CD14-positive monocyte (primary cell): ENCODE data around the gene R3HDM2. TPM values are rescaled to one million over a fixed set of nuclear protein-coding genes. Genes with fewer than 3 reads are reported as not detected.
"Not testable (repeated sequence)": the region's sequence is repeated elsewhere in the genome, so short reads cannot be mapped to it uniquely, and the experiment has no call there.

Source experiments
- DNase-seq, 3 donors: peaks; one replicate each; pipeline ENCODE4 v3.0.0-alpha.2; 2011 to 2022
- H2AFZ ChIP-seq: 2 replicates; pipeline ENCODE4 v1.6.0; 2012; ENCODE audit warnings: mild to moderate bottlenecking, low read depth, low read length, inconsistent platforms; ENCODE audit not compliant: insufficient read depth, poor library complexity, severe bottlenecking
- H3K27ac ChIP-seq, 2 donors: 1 replicate in 1 of 2; 2 replicates in 1 of 2; pipeline ENCODE4 v1.5.1; 2012 to 2013; ENCODE audit warnings: low read length in 2 of 2, control low read depth in 1 of 2, inconsistent platforms in 1 of 2, low read depth in 1 of 2, mild to moderate bottlenecking in 1 of 2
- H3K27me3 ChIP-seq, 2 donors: one replicate each; pipeline versions ENCODE4 v1.6.0 to v1.6.1; 2011 to 2013; ENCODE audit warnings: low read length in 2 of 2; ENCODE audit not compliant: control insufficient read depth in 2 of 2, insufficient read depth in 2 of 2
- H3K36me3 ChIP-seq, 2 donors: replicated peaks in 1 of 2; 1 replicate in 1 of 2; 2 replicates in 1 of 2; pipeline versions ENCODE4 v1.5.1 to v1.6.1; 2012 to 2013; ENCODE audit warnings: low read length in 2 of 2, control low read depth in 1 of 2, inconsistent platforms in 1 of 2, mild to moderate bottlenecking in 1 of 2; ENCODE audit not compliant: insufficient read depth in 2 of 2, control insufficient read depth in 1 of 2
- H3K4me1 ChIP-seq, 2 donors: 1 replicate in 1 of 2; 2 replicates in 1 of 2; pipeline versions ENCODE4 v1.5.1 to v1.6.1; 2012 to 2013; ENCODE audit warnings: low read length in 2 of 2, control low read depth in 1 of 2, inconsistent platforms in 1 of 2, mild to moderate bottlenecking in 1 of 2, moderate library complexity in 1 of 2; ENCODE audit not compliant: insufficient read depth in 2 of 2, control insufficient read depth in 1 of 2
- H3K4me2 ChIP-seq: replicated peaks from 2 replicates; pipeline ENCODE3; 2012; ENCODE audit warnings: low read length, moderate library complexity, mild to moderate bottlenecking; ENCODE audit not compliant: poor library complexity, severe bottlenecking; ENCODE audit errors: extremely low read depth
- H3K4me3 ChIP-seq, 3 experiments: fragments of 200-600 bp in 1 of 3; sonication (generic) in 1 of 3; replicated peaks in 1 of 3; 1 replicate in 2 of 3; 2 replicates in 1 of 3; pipeline ENCODE4 v1.5.1; 2011 to 2013; ENCODE audit warnings: low read length in 3 of 3, mild to moderate bottlenecking in 3 of 3, control low read depth in 2 of 3, low read depth in 2 of 3, inconsistent platforms in 1 of 3, moderate library complexity in 1 of 3
- H3K79me2 ChIP-seq: 2 replicates; pipeline ENCODE4 v1.6.0; 2012; ENCODE audit warnings: mild to moderate bottlenecking, control low read depth, inconsistent platforms, low read length, moderate library complexity; ENCODE audit not compliant: insufficient read depth
- H3K9ac ChIP-seq: 2 replicates; pipeline ENCODE4 v1.6.0; 2017; ENCODE audit warnings: low read length, mild to moderate bottlenecking; ENCODE audit not compliant: insufficient read depth, poor library complexity, severe bottlenecking
- H3K9me3 ChIP-seq, 2 donors: replicated peaks in 1 of 2; 1 replicate in 1 of 2; 2 replicates in 1 of 2; pipeline versions ENCODE4 v1.5.1 to v1.6.1; 2012 to 2013; ENCODE audit warnings: low read length in 2 of 2, control low read depth in 1 of 2; ENCODE audit not compliant: control insufficient read depth in 1 of 2, insufficient read depth in 1 of 2
- H4K20me1 ChIP-seq: 2 replicates; pipeline ENCODE4 v1.6.0; 2012; ENCODE audit warnings: mild to moderate bottlenecking, low read length, control low read depth, moderate library complexity; ENCODE audit not compliant: insufficient read depth
- H3K27ac Mint-ChIP-seq, 7 donors: one replicate each; pipeline ENCODE4 v1.8.0; 2020; ENCODE audit warnings: mild to moderate bottlenecking in 7 of 7, mixed read lengths in 7 of 7, moderate library complexity in 6 of 7, inconsistent platforms in 2 of 7
- H3K27me3 Mint-ChIP-seq, 3 donors: one replicate each; pipeline ENCODE4 v1.8.0; 2021 to 2022; ENCODE audit warnings: low read depth in 3 of 3, mild to moderate bottlenecking in 3 of 3, mixed read lengths in 3 of 3, moderate library complexity in 3 of 3, inconsistent platforms in 1 of 3
- H3K36me3 Mint-ChIP-seq, 2 donors: one replicate each; pipeline ENCODE4 v1.8.0; 2020; ENCODE audit warnings: mixed read lengths in 2 of 2, inconsistent platforms in 1 of 2, mild to moderate bottlenecking in 1 of 2
- H3K4me1 Mint-ChIP-seq: one replicate; pipeline ENCODE4 v1.8.0; 2020; ENCODE audit warnings: mild to moderate bottlenecking, mixed read lengths
- H3K4me3 Mint-ChIP-seq, 2 donors: one replicate each; pipeline ENCODE4 v1.8.0; 2020; ENCODE audit warnings: mild to moderate bottlenecking in 2 of 2, mixed read lengths in 2 of 2, moderate library complexity in 1 of 2
- H3K9me3 Mint-ChIP-seq, 7 donors: one replicate each; pipeline ENCODE4 v1.8.0; 2020 to 2022; ENCODE audit warnings: mixed read lengths in 7 of 7, mild to moderate bottlenecking in 6 of 7, moderate library complexity in 6 of 7, inconsistent platforms in 2 of 7
- WGBS: methylation state at CpG from one replicate; pipeline ENCODE4 v1.1.5; 2013; ENCODE audit warnings: missing lambda C conversion rate; ENCODE audit not compliant: insufficient coverage; 5-methylcytosine and 5-hydroxymethylcytosine counted together
- intact Hi-C, 2 donors: fragments of 100-400 bp; cut with micrococcal nuclease; formaldehyde crosslinking; loops; one replicate each; pipeline versions ENCODE4 v1.15.0 to v1.15.1; 2023
- polyA plus RNA-seq, 3 donors: library from polyadenylated mRNA; depleted of rRNA in 1 of 3; unstranded in 2 of 3; stranded (reverse) in 1 of 3; fragments of 300-500 nt in 2 of 3; fragments of >200 nt in 1 of 3; fragmentation: Illumina TruSeq in 2 of 3; gene quantifications; 1 replicate in 2 of 3; 2 replicates in 1 of 3; pipeline ENCODE4 v1.2.3, GENCODE V29; 2012 to 2021
- TF ChIP-seq, protein P1 (sequence below): fragments of 200-600 bp; IDR thresholded peaks from one replicate; pipeline ENCODE4 v1.8.0; 2022; ENCODE audit warnings: antibody characterized with exemption, mild to moderate bottlenecking

R3HDM2 gene
- polyA plus RNA-seq, 3 donors = 4.2 to 69.4 (median 7.3) TPM

DNA sequence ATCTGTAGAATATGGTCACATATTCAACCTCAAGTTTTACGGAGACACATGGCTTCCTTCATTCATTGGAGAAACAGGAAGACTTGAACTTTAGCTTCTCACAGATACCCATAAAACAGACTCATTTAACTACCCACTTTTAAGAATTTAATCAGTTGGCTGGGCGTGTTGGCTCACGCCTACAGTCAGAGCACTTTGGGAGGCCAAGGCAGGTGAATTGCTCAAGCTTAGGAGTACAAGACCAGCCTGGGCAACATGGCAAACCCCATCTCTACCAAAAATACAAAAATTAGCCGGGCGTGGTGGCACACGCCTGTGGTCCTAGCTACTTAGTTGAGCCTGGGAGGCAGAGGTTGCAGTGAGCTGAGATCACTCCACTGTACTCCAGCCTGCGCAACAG lies 115.2 kb downstream of the R3HDM2 start:
- no peaks in the 10 kb centered on the region for H3K4me1 ChIP-seq
- H2AFZ ChIP-seq = no peak overlapping the region
- no peaks in the 10 kb centered on the region for H3K9me3 Mint-ChIP-seq
- DNase-seq = no peak
- H3K36me3 ChIP-seq = peaks cover 4 to 21% of the 10 kb centered on the region in 2 donors
- peaks cover 21 to 38% of the 10 kb centered on the region in 2 donors for H3K36me3 Mint-ChIP-seq
- H3K4me2 ChIP-seq = no peak overlapping the region
- intact Hi-C loops = no loop called here
- H3K9me3 ChIP-seq = no peaks in the 10 kb centered on the region
- peaks cover 9% of the 10 kb centered on the region for H4K20me1 ChIP-seq
- H3K79me2 ChIP-seq = no peaks in the 10 kb centered on the region
- H3K27ac Mint-ChIP-seq = peak overlapping the region in 3 of 7 donors; percentile 8 to 30 (median 13)
- H3K4me3 Mint-ChIP-seq = no peak overlapping the region
- 97% methylated on average over 6 of the region's 7 CpGs for WGBS
- no peak overlapping the region for H3K9ac ChIP-seq
- no peak overlapping the region for H3K27ac ChIP-seq
- H3K4me3 ChIP-seq = no peak overlapping the region
- peaks cover 0 to 2% (median 0%) of the 10 kb centered on the region in 3 donors for H3K27me3 Mint-ChIP-seq
- TF ChIP-seq, protein P1, sequence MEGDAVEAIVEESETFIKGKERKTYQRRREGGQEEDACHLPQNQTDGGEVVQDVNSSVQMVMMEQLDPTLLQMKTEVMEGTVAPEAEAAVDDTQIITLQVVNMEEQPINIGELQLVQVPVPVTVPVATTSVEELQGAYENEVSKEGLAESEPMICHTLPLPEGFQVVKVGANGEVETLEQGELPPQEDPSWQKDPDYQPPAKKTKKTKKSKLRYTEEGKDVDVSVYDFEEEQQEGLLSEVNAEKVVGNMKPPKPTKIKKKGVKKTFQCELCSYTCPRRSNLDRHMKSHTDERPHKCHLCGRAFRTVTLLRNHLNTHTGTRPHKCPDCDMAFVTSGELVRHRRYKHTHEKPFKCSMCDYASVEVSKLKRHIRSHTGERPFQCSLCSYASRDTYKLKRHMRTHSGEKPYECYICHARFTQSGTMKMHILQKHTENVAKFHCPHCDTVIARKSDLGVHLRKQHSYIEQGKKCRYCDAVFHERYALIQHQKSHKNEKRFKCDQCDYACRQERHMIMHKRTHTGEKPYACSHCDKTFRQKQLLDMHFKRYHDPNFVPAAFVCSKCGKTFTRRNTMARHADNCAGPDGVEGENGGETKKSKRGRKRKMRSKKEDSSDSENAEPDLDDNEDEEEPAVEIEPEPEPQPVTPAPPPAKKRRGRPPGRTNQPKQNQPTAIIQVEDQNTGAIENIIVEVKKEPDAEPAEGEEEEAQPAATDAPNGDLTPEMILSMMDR = no peak
- H3K27me3 ChIP-seq = no peaks in the 10 kb centered on the region
- H3K4me1 Mint-ChIP-seq = no peaks in the 10 kb centered on the region

DNA sequence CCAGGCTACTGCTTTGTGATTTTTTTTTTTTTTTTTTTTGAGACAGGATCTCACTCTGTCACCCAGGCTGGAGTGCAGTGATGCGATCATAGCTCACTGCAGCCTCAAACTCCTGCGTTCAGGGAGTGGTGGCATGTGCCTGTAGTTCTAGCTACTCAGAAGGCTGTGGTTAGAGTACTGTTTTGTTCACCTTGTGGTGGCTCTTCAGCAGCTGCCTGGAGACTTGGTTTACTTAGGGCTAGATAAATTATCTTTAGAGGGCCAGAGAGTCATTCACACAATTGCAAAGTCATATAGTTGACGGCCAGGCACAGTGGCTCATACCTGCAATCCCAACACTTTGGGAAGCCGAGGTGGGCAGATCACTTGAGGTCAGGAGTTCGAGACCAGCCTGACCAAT lies 118.6 kb downstream of the R3HDM2 start:
- H3K9me3 Mint-ChIP-seq, H2AFZ ChIP-seq, H3K4me1 ChIP-seq, H3K9ac ChIP-seq, intact Hi-C loops, H3K27me3 Mint-ChIP-seq, H3K27ac ChIP-seq, H3K4me1 Mint-ChIP-seq, H3K4me2 ChIP-seq, H3K4me3 Mint-ChIP-seq, H3K9me3 ChIP-seq, H3K4me3 ChIP-seq, H3K79me2 ChIP-seq, H4K20me1 ChIP-seq, DNase-seq, H3K27ac Mint-ChIP-seq, H3K27me3 ChIP-seq: not testable (repeated sequence)
- peaks cover 42 to 63% of the 10 kb centered on the region in 2 donors for H3K36me3 Mint-ChIP-seq
- H3K36me3 ChIP-seq = peaks cover 21 to 46% of the 10 kb centered on the region in 2 donors
- 100% methylated on average over 5 of the region's 5 CpGs for WGBS
